SK-N-MC (cell line): ENCODE data around the gene SLC6A6.

Experiments used
- DNase-seq: peaks from one replicate; pipeline ENCODE4 v3.0.0-alpha.2; 2011; ENCODE audit warnings: low read depth, low spot score
- H3K27ac ChIP-seq: fragments of 200-600 bp; sonication (generic); 2 replicates; pipeline ENCODE4 v1.5.1; 2016; ENCODE audit warnings: mixed run types
- H3K36me3 ChIP-seq: fragments of 200-600 bp; sonication (generic); 2 replicates; pipeline ENCODE4 v1.6.1; 2017; ENCODE audit warnings: antibody characterized with exemption, low read length, mixed read lengths; ENCODE audit not compliant: insufficient read depth
- H3K4me3 ChIP-seq: fragments of 200-600 bp; sonication (generic); 2 replicates; pipeline ENCODE4 v1.5.1; 2016
- H3K9ac ChIP-seq: fragments of 200-600 bp; sonication (generic); 2 replicates; pipeline ENCODE4 v1.8.0; 2017; ENCODE audit warnings: mixed run types, mixed read lengths; ENCODE audit not compliant: insufficient read length
- H3K9me3 ChIP-seq: fragments of 200-600 bp; sonication (generic); 2 replicates; pipeline ENCODE4 v1.6.1; 2017; ENCODE audit warnings: low read depth, mild to moderate bottlenecking, antibody characterized with exemption, low read length, moderate library complexity, mixed read lengths
- EZH2 ChIP-seq: fragments of 200-600 bp; sonication (generic); IDR thresholded peaks from one replicate; pipeline ENCODE4 v1.6.1; 2017; ENCODE audit warnings: antibody characterized with exemption
- FOXP2 ChIP-seq: optimal IDR thresholded peaks from 2 replicates; pipeline ENCODE3; 2011; ENCODE audit warnings: mild to moderate bottlenecking, moderate library complexity; ENCODE audit not compliant: insufficient read depth; ENCODE audit errors: extremely low read length, control extremely low read depth
- POLR2AphosphoS5 ChIP-seq: IDR thresholded peaks from 2 replicates; pipeline ENCODE4 v1.6.1; 2012; ENCODE audit warnings: mild to moderate bottlenecking, low read depth, low read length, borderline replicate concordance

Gene SLC6A6

GRCh38 chr3:14363379-14363778, 39.0 kb upstream of the SLC6A6 start:
- no peak overlapping the region for H3K4me3 ChIP-seq
- TF ChIP-seq POLR2AphosphoS5, result no peak
- no peak for TF ChIP-seq FOXP2
- H3K9me3 ChIP-seq, result no peaks in the 10 kb centered on the region
- no peak for DNase-seq
- no peak overlapping the region for H3K9ac ChIP-seq
- no peaks in the 10 kb centered on the region for H3K36me3 ChIP-seq
- H3K27ac ChIP-seq, result no peak overlapping the region

GRCh38 chr3:14363991-14364390, 38.4 kb upstream of the SLC6A6 start:
- no peak for DNase-seq

GRCh38 chr3:14364580-14365292, 37.7 kb upstream of the SLC6A6 start:
- no peaks in the 10 kb centered on the region for H3K36me3 ChIP-seq
- H3K9me3 ChIP-seq, result no peaks in the 10 kb centered on the region
- H3K27ac ChIP-seq, result no peak overlapping the region
- TF ChIP-seq POLR2AphosphoS5 (no peak), FOXP2 (no peak), EZH2 (no peak)
- DNase-seq, result no peak
- no peak overlapping the region for H3K9ac ChIP-seq
- H3K4me3 ChIP-seq, result no peak overlapping the region

More at GRCh38 chr3:14363991-14364390, 38.4 kb upstream of the SLC6A6 start:
- TF ChIP-seq FOXP2 (no peak), EZH2 (no peak), POLR2AphosphoS5 (no peak)
- Histone ChIP-seq H3K9ac (no peak overlapping the region), H3K9me3 (no peaks in the 10 kb centered on the region), H3K4me3 (no peak overlapping the region), H3K36me3 (no peaks in the 10 kb centered on the region), H3K27ac (no peak overlapping the region)

GRCh38 chr3:14366248-14366647, 36.2 kb upstream of the SLC6A6 start:
- Histone ChIP-seq H3K9ac (no peak overlapping the region), H3K9me3 (no peaks in the 10 kb centered on the region), H3K4me3 (no peak overlapping the region), H3K36me3 (no peaks in the 10 kb centered on the region), H3K27ac (no peak overlapping the region)
- TF ChIP-seq POLR2AphosphoS5 (no peak), FOXP2 (no peak), EZH2 (no peak)
- no peak for DNase-seq

- TF ChIP-seq EZH2 (no peak), FOXP2 (no peak), POLR2AphosphoS5 (no peak)
- Histone ChIP-seq H3K9me3 (no peaks in the 10 kb centered on the region), H3K4me3 (no peak overlapping the region), H3K27ac (no peak overlapping the region), H3K36me3 (no peaks in the 10 kb centered on the region), H3K9ac (no peak overlapping the region)
- no peak for DNase-seq
Measured at GRCh38 chr3:14366915-14367823, 35.2 kb upstream of the SLC6A6 start.

- Histone ChIP-seq H3K4me3 (no peak overlapping the region), H3K27ac (no peak overlapping the region), H3K36me3 (no peaks in the 10 kb centered on the region), H3K9me3 (no peaks in the 10 kb centered on the region), H3K9ac (no peak overlapping the region)
- DNase-seq, result no peak
- TF ChIP-seq FOXP2, result no peak
- TF ChIP-seq EZH2, result no peak
- no peak for TF ChIP-seq POLR2AphosphoS5
Measured at GRCh38 chr3:14368146-14368545, 34.3 kb upstream of the SLC6A6 start.

GRCh38 chr3:14368885-14369284, 33.5 kb upstream of the SLC6A6 start:
- Histone ChIP-seq H3K36me3 (no peaks in the 10 kb centered on the region), H3K9ac (no peak overlapping the region), H3K27ac (no peak overlapping the region), H3K4me3 (no peak overlapping the region), H3K9me3 (no peaks in the 10 kb centered on the region)
- no peak for DNase-seq
- no peak for TF ChIP-seq EZH2

GRCh38 chr3:14369675-14370669, 32.4 kb upstream of the SLC6A6 start:
- Histone ChIP-seq H3K9ac (no peak overlapping the region), H3K27ac (no peak overlapping the region)
- DNase-seq, result no peak

More at GRCh38 chr3:14369675-14370669, 32.4 kb upstream of the SLC6A6 start:
- Histone ChIP-seq H3K4me3 (no peak overlapping the region), H3K36me3 (no peaks in the 10 kb centered on the region), H3K9me3 (no peaks in the 10 kb centered on the region)
- TF ChIP-seq POLR2AphosphoS5, result no peak
- no peak for TF ChIP-seq EZH2
- TF ChIP-seq FOXP2, result no peak
